HG03064 (cell line): ENCODE results near the gene SLC6A6.
"Not testable (repeated sequence)": the region's sequence is repeated elsewhere in the genome, so short reads cannot be mapped to it uniquely, and the experiment has no call there.

ENCODE experiments used
- ATAC-seq: cut with Tn5 transposase; IDR thresholded peaks from one replicate; pipeline ENCODE4 v1.9.1; 2021; ENCODE audit warnings: low read depth; ENCODE audit not compliant: unreplicated experiment

SLC6A6 gene

GRCh38 chr3:14431917-14432834 is 29.8 kb downstream of the SLC6A6 start:
- peak; percentile 83 for ATAC-seq

- ATAC-seq: no peak
Observed at GRCh38 chr3:14433106-14433505, 30.7 kb downstream of the SLC6A6 start.

- ATAC-seq: no peak
Observed at GRCh38 chr3:14434126-14434497, 31.7 kb downstream of the SLC6A6 start.

DNA sequence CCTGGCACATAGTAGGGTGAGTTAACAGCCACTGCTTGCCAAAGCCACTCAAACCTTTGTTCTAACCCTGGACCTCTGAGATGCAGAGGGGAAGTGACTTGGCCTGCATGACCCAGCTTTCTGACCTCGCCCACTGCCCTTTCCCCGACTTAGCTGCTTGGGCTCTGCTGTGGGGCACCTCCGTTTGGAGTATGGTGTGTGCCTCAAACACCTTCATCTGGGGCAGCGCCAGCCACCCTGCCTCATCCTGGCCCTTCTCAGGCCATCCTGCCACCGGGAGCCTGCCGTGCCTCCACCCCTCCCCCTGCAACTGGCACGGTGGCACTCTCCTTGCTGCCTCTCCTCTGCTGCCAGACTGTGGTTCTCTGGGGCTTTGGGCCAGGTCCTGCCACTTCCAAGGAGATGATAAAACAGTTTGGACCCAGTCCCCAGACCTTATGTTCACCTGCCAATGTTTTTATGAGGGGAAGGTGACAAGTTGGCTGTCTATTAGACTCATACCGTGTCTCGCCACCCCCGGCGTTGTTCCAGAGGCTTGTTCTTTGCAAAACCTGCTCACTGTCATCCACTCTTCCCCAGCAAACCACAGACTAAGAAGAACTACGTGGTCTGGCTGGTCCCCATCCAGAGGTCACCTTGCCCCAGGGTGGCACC is 32.2 kb downstream of the SLC6A6 start:
- ATAC-seq: no peak

GRCh38 chr3:14435175-14436014 is 33.0 kb downstream of the SLC6A6 start:
- ATAC-seq: no peak

DNA sequence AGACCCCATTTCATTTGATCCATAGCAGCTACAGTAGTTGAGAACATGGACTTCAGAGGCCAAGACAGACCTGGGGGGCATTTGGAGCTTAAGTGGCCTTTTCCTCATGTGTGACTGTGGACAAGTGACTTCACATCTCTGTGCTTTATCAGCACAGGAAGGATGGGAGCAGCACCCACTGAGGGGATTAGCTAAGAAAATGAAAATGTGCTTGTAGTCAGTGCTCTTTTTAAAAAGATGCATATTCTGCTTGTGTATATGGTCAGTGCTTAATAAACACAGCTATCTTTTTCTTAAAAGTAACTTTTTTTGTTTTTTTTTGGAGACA is 34.5 kb downstream of the SLC6A6 start:
- ATAC-seq: no peak

GRCh38 chr3:14437705-14438104 is 35.3 kb downstream of the SLC6A6 start:
- not testable (repeated sequence) for ATAC-seq

DNA sequence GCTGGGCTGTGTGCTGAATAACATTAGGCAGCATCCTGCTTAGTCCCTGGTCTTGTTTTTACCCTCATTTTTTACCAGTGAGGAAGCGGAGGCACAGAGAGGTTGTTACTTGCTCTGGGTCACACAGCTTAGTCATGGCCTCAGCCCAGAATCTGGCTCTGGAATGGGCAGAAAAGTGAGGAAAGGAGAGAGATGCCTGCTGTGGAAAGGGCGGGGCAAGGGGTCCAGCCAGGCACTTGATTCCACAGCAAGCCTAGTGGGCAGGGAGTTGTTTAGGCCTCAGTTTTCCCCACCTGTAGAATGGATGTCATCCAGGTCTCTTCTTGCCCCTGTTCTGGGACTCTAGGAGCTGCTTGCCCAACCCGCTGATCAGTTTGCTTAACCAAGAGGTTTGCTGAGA is 35.9 kb downstream of the SLC6A6 start:
- no peak for ATAC-seq

GRCh38 chr3:14438929-14439328 is 36.5 kb downstream of the SLC6A6 start:
- ATAC-seq: no peak

- ATAC-seq: no peak
Observed at GRCh38 chr3:14439501-14440167, 37.2 kb downstream of the SLC6A6 start.

GRCh38 chr3:14440168-14440518 is 37.7 kb downstream of the SLC6A6 start:
- no peak for ATAC-seq

DNA sequence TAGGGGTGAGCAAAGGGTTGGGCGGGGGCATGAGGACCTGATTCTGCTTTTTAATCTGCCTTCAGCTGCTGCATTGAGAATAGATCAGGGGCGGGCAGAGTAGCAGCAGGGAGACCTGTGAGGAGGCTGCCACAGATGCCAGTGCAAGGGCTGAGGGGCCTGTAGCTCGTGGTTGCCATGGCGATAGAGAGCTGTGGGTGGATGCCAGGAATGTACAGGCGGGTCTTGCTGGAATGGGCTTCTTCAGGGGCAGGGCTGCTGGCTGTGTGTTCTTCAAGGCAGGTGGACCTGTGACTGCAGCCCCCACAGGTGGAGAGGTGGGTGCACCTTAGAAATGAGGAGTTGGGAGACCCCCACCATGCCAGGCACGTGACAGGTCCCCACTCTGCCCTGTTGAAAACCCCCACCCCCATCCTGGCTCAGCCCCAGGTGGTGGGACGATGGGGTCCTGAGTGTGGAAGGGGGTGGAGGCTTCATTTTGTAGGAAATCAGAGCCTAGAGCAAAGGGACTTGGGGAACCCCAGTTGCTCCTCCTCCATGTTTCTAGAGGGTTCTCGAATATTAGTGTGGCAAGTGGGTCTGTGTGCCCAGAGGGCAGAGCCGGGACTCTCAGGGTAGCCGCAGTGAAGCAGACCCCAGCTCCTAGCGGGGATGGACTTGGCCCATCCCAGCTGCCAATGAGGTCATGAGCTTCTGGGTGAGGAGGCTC is 38.3 kb downstream of the SLC6A6 start:
- ATAC-seq: no peak

GRCh38 chr3:14441240-14441919 is 39.0 kb downstream of the SLC6A6 start:
- no peak for ATAC-seq

GRCh38 chr3:14441920-14442300 is 39.5 kb downstream of the SLC6A6 start:
- ATAC-seq: no peak

- no peak for ATAC-seq
Observed at GRCh38 chr3:14444380-14444779, 42.0 kb downstream of the SLC6A6 start.

DNA sequence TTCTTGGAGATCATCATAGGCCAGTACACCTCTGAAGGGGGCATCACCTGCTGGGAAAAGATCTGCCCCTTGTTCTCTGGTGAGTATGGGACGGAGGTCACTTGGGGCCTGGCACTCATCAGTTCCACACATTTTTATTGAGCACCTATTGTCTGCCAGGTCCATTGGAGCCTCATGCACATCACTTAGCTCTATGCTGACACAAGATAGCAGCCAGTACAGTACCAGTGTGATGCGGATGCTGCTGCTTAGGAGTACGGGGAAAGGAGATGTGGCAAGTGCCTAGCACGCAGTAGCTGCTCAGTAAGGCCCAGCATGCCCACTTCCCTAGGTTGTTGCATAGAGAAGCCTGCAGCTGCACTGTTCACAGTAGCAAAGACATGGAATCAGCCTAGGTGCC is 43.4 kb downstream of the SLC6A6 start:
- ATAC-seq: no peak

DNA sequence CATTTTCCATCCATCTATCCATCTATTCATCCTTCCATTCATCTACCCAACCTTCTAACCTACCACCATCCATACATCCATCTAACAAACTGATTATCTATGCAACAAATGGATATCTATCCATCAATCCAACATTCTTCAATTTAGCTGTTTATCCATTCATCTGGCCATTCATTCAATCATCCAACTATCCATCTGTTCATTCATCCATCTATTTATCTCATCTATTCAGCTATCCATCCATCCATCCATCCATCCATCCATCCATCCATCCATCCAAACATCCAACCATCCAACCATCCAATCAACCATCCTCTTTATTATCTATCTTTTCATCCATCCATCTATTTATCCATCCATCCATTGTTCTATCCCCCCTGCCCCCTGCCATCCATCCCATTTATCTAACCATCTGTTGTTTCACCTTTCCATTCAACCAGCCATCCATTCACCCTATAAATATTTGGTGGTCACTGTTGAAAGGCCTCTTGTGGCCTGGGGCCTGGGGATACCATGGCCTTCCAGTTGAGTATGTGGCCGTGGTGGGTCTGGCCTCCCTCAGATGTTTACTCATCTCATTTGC is 44.7 kb downstream of the SLC6A6 start:
- ATAC-seq: no peak

GRCh38 chr3:14448063-14448462 is 45.7 kb downstream of the SLC6A6 start:
- no peak for ATAC-seq
